Measurements from ENCODE around the gene FXYD3.

The FXYD3 gene

GRCh38 chr19:35132254-35132653 lies 16.6 kb downstream of the FXYD3 start:
- H3K36me3 ChIP-seq (ENCODE audit: control insufficient read depth, insufficient read depth, low read length): no peaks in the 10 kb centered on the region
- H3K4me1 ChIP-seq (ENCODE audit: control insufficient read depth, insufficient read depth, low read length, poor library complexity, severe bottlenecking): no peaks in the 10 kb centered on the region
- DNase-seq: no peak
- H3K9me3 ChIP-seq (ENCODE audit: control insufficient read depth, low read length): no peaks in the 10 kb centered on the region
- no peak overlapping the region for H3K27ac ChIP-seq (ENCODE audit: insufficient read depth, low read length, poor library complexity, severe bottlenecking)
- H3K27me3 ChIP-seq (replicated peaks; ENCODE audit: control insufficient read depth, insufficient read depth, low read length, poor library complexity, severe bottlenecking): no peaks in the 10 kb centered on the region
- H3K4me3 ChIP-seq (ENCODE audit: insufficient read depth, low read depth, low read length, poor library complexity, severe bottlenecking): no peak overlapping the region

- H3K9me3 ChIP-seq (ENCODE audit: control insufficient read depth, low read length): no peaks in the 10 kb centered on the region
- no peak for DNase-seq
- no peak overlapping the region for H3K27ac ChIP-seq (ENCODE audit: insufficient read depth, low read length, poor library complexity, severe bottlenecking)
- no peaks in the 10 kb centered on the region for H3K27me3 ChIP-seq (replicated peaks; ENCODE audit: control insufficient read depth, insufficient read depth, low read length, poor library complexity, severe bottlenecking)
- no peaks in the 10 kb centered on the region for H3K36me3 ChIP-seq (ENCODE audit: control insufficient read depth, insufficient read depth, low read length)
- no peaks in the 10 kb centered on the region for H3K4me1 ChIP-seq (ENCODE audit: control insufficient read depth, insufficient read depth, low read length, poor library complexity, severe bottlenecking)
- H3K4me3 ChIP-seq (ENCODE audit: insufficient read depth, low read depth, low read length, poor library complexity, severe bottlenecking): no peak overlapping the region
These were observed 18.2 kb downstream of the FXYD3 start for GRCh38 chr19:35133826-35134225.

GRCh38 chr19:35134601-35135242 lies 19.1 kb downstream of the FXYD3 start, which contains the start of gene LGI4:
LGI4 (minus strand) TSS chr19:35135059; CDS start chr19:35134680, 379 bp downstream.
- H3K27ac ChIP-seq (ENCODE audit: insufficient read depth, low read length, poor library complexity, severe bottlenecking): no peak within 1 kb of the TSS
- no peak for DNase-seq
- H3K27me3 ChIP-seq (replicated peaks; ENCODE audit: control insufficient read depth, insufficient read depth, low read length, poor library complexity, severe bottlenecking): no peaks in the 10 kb centered on the region
- H3K4me1 ChIP-seq (ENCODE audit: control insufficient read depth, insufficient read depth, low read length, poor library complexity, severe bottlenecking): no peaks in the 10 kb centered on the region
- H3K9me3 ChIP-seq (ENCODE audit: control insufficient read depth, low read length): no peaks in the 10 kb centered on the region
- no peaks in the 10 kb centered on the region for H3K36me3 ChIP-seq (ENCODE audit: control insufficient read depth, insufficient read depth, low read length)
- H3K4me3 ChIP-seq (ENCODE audit: insufficient read depth, low read depth, low read length, poor library complexity, severe bottlenecking): no peak within 1 kb of the TSS

DNA sequence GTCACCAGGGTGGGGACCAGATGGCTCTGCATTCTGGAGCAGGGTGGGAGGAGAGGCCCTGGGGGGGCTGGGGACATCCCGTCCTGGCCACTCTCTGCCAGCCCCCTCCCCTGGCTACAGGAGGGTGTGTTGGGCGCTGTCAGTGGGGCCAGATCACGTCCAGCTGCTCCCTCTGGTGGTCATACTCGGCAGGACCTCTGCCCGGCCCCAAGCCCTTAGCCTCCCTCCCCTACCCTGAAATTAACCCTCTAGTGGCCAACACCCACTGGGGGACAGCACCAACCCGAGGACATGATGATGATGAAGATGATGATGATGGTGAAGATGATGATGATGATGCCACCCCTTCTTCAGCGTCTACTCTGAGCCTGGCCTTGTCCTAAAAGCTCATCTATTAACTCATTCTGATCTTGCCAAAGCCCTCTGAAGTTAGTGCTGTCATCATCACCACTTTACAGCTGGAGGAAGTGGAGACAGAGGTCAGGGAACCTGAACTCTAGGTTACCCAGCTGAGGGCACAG lies 19.8 kb downstream of the FXYD3 start:
- Histone ChIP-seq H3K27me3 (replicated peaks; ENCODE audit: control insufficient read depth, insufficient read depth, low read length, poor library complexity, severe bottlenecking) (no peaks in the 10 kb centered on the region), H3K27ac (ENCODE audit: insufficient read depth, low read length, poor library complexity, severe bottlenecking) (no peak overlapping the region), H3K9me3 (ENCODE audit: control insufficient read depth, low read length) (no peaks in the 10 kb centered on the region), H3K4me3 (ENCODE audit: insufficient read depth, low read depth, low read length, poor library complexity, severe bottlenecking) (no peak overlapping the region), H3K36me3 (ENCODE audit: control insufficient read depth, insufficient read depth, low read length) (no peaks in the 10 kb centered on the region), H3K4me1 (ENCODE audit: control insufficient read depth, insufficient read depth, low read length, poor library complexity, severe bottlenecking) (peaks cover 1% of the 10 kb centered on the region)
- DNase-seq: peak in 1 of 3 donors; percentile 36

- Histone ChIP-seq H3K4me1 (ENCODE audit: control insufficient read depth, insufficient read depth, low read length, poor library complexity, severe bottlenecking) (peaks cover 8% of the 10 kb centered on the region), H3K27ac (ENCODE audit: insufficient read depth, low read length, poor library complexity, severe bottlenecking) (no peak overlapping the region), H3K4me3 (ENCODE audit: insufficient read depth, low read depth, low read length, poor library complexity, severe bottlenecking) (no peak overlapping the region), H3K9me3 (ENCODE audit: control insufficient read depth, low read length) (no peaks in the 10 kb centered on the region), H3K36me3 (ENCODE audit: control insufficient read depth, insufficient read depth, low read length) (no peaks in the 10 kb centered on the region), H3K27me3 (replicated peaks; ENCODE audit: control insufficient read depth, insufficient read depth, low read length, poor library complexity, severe bottlenecking) (no peaks in the 10 kb centered on the region)
- no peak for DNase-seq
These were observed 20.6 kb downstream of the FXYD3 start for GRCh38 chr19:35136231-35136630.

DNA sequence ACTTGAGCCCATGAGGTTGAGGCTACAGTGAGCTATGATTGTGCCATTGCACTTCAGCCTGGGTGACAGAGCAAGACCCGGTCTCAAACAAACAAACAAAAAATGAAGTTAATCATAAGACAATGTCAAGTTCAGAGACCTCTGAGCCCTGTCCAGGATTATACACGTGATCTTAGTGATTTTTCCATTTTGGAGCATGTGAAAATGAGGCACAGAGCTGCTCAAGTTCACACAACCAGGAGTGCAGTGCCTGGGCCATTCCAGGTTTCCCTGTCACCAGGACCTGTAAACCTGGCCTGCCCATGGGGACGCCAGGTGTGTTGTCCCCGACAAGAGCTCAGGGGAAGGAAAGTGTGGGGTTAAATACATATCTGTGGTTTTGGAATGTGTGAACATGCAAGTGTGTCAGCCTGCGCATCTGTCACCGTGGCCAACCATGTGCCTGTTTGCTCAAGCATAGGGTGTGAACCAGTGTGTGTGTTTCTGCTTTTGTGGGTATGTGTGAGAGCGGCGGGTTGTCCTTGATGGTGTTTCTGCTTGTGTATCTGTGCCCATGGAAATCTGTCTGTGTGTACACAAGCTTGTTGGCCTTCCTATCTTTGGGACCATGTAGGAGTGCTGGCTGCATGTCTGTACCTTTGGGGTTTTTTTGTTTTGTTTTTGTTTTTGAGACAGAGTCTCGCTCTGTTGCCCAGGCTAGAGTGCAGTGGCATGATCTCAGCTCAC lies 21.5 kb downstream of the FXYD3 start:
- Histone ChIP-seq H3K27me3 (replicated peaks; ENCODE audit: control insufficient read depth, insufficient read depth, low read length, poor library complexity, severe bottlenecking) (no peaks in the 10 kb centered on the region), H3K9me3 (ENCODE audit: control insufficient read depth, low read length) (no peaks in the 10 kb centered on the region), H3K4me3 (ENCODE audit: insufficient read depth, low read depth, low read length, poor library complexity, severe bottlenecking) (no peak overlapping the region), H3K36me3 (ENCODE audit: control insufficient read depth, insufficient read depth, low read length) (no peaks in the 10 kb centered on the region), H3K27ac (ENCODE audit: insufficient read depth, low read length, poor library complexity, severe bottlenecking) (no peak overlapping the region), H3K4me1 (ENCODE audit: control insufficient read depth, insufficient read depth, low read length, poor library complexity, severe bottlenecking) (peaks cover 16% of the 10 kb centered on the region)
- DNase-seq: no peak

- Histone ChIP-seq H3K4me3 (ENCODE audit: insufficient read depth, low read depth, low read length, poor library complexity, severe bottlenecking) (no peak within 1 kb of the TSS), H3K4me1 (ENCODE audit: control insufficient read depth, insufficient read depth, low read length, poor library complexity, severe bottlenecking) (peaks cover 27% of the 10 kb centered on the region), H3K27me3 (replicated peaks; ENCODE audit: control insufficient read depth, insufficient read depth, low read length, poor library complexity, severe bottlenecking) (no peaks in the 10 kb centered on the region), H3K9me3 (ENCODE audit: control insufficient read depth, low read length) (no peaks in the 10 kb centered on the region), H3K36me3 (ENCODE audit: control insufficient read depth, insufficient read depth, low read length) (no peaks in the 10 kb centered on the region), H3K27ac (ENCODE audit: insufficient read depth, low read length, poor library complexity, severe bottlenecking) (no peak within 1 kb of the TSS)
- no peak for DNase-seq
These were observed 22.8 kb downstream of the FXYD3 start, which contains the start of gene FXYD1 for GRCh38 chr19:35138305-35138892. FXYD1 (plus strand) TSS chr19:35138824; CDS start chr19:35140080, 1,256 bp downstream.

DNA sequence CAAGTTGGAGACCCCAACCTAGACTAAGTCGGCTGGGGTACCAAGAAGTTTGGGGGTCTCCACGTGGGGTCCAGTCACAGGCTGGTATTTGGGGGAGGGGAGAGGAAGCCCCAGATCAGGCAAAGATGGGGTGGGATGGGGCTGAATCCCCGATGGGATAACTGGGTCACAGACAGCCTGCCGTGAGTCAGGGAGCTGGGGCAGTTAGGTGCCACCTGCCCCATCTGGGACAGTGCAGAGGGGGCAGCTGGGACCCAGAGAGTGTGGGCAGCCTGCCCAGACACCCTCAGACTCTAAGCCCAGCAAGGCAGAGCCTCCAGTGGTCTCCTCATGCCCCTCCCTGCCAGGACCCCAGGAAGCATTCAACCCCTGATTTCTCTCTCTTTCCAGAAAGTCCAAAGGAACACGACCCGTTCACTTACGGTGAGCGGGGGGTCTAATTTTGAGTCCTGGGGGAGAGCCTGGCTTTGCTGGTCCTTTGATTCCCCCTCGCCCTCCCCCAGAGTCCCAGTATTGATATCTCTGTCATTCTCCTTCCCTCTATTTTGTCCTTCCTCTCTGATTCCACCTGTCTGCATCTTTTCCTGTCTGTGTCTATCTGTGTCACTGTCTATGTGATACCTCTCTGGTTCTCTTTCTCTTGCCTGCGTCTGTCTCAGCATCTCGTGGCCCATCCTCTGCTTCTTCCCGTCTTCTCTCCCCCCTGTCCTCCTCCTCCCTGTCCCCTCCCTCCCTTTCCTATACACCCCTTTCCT lies 24.8 kb downstream of the FXYD3 start:
- no peak for DNase-seq
- H3K4me1 ChIP-seq (ENCODE audit: control insufficient read depth, insufficient read depth, low read length, poor library complexity, severe bottlenecking): peaks cover 46% of the 10 kb centered on the region
- H3K27ac ChIP-seq (ENCODE audit: insufficient read depth, low read length, poor library complexity, severe bottlenecking): no peak overlapping the region
- no peaks in the 10 kb centered on the region for H3K9me3 ChIP-seq (ENCODE audit: control insufficient read depth, low read length)
- no peak overlapping the region for H3K4me3 ChIP-seq (ENCODE audit: insufficient read depth, low read depth, low read length, poor library complexity, severe bottlenecking)
- H3K27me3 ChIP-seq (replicated peaks; ENCODE audit: control insufficient read depth, insufficient read depth, low read length, poor library complexity, severe bottlenecking): no peaks in the 10 kb centered on the region
- no peaks in the 10 kb centered on the region for H3K36me3 ChIP-seq (ENCODE audit: control insufficient read depth, insufficient read depth, low read length)

- Histone ChIP-seq H3K4me3 (ENCODE audit: insufficient read depth, low read depth, low read length, poor library complexity, severe bottlenecking) (peak overlapping the region; percentile 53), H3K27ac (ENCODE audit: insufficient read depth, low read length, poor library complexity, severe bottlenecking) (peak overlapping the region; percentile 42), H3K4me1 (ENCODE audit: control insufficient read depth, insufficient read depth, low read length, poor library complexity, severe bottlenecking) (peaks cover 46% of the 10 kb centered on the region), H3K9me3 (ENCODE audit: control insufficient read depth, low read length) (no peaks in the 10 kb centered on the region), H3K36me3 (ENCODE audit: control insufficient read depth, insufficient read depth, low read length) (no peaks in the 10 kb centered on the region), H3K27me3 (replicated peaks; ENCODE audit: control insufficient read depth, insufficient read depth, low read length, poor library complexity, severe bottlenecking) (no peaks in the 10 kb centered on the region)
- DNase-seq: peak; percentile 94 to 97 (median 95)
These were observed 25.6 kb downstream of the FXYD3 start for GRCh38 chr19:35140962-35141836.
